ENCODE measurements around the gene NADK2.

GRCh38 chr5:36180556-36181350 lies 61.0 kb downstream of the NADK2 start:
- TF ChIP-seq CTCF (IDR thresholded peaks at IDR 0.05) (no peak), POLR2A (IDR thresholded peaks at IDR 0.05) (no peak)
